GM21360 (cell line): ENCODE data around the gene CSRP3.

Source experiments
- ATAC-seq: cut with Tn5 transposase; IDR thresholded peaks from one replicate; pipeline ENCODE4 v1.9.1; 2021; ENCODE audit warnings: mild to moderate bottlenecking, moderate library complexity; ENCODE audit not compliant: unreplicated experiment

Gene CSRP3

GRCh38 chr11:19134004-19134403 lies 67.8 kb downstream of the CSRP3 start:
- ATAC-seq, result no peak
